Testis (tissue), 3 donors: Measurements from ENCODE around the gene GCHFR. TPM values are rescaled to one million over a fixed set of nuclear protein-coding genes. Genes with fewer than 3 reads are reported as not detected.
A peak's percentile ranks its signal among the peaks of the same experiment; 100 is the strongest.

Experiments used
- DNase-seq: peaks from one replicate; pipeline ENCODE4 v3.0.0-alpha.2; 2019
- H3K27ac ChIP-seq, 2 donors: fragments of 200-600 bp; sonication (generic); one replicate each; pipeline ENCODE4 v1.5.1; 2019
- H3K27me3 ChIP-seq: fragments of 200-600 bp; sonication (generic); one replicate; pipeline ENCODE4 v1.5.1; 2019
- H3K36me3 ChIP-seq: fragments of 200-600 bp; sonication (generic); one replicate; pipeline ENCODE4 v1.5.1; 2017; ENCODE audit warnings: low read depth; ENCODE audit errors: missing control alignments
- H3K4me1 ChIP-seq: fragments of 200-600 bp; sonication (generic); one replicate; pipeline ENCODE4 v1.5.1; 2019
- H3K4me3 ChIP-seq, 2 donors: fragments of 200-600 bp; sonication (generic); one replicate each; pipeline ENCODE4 v1.5.1; 2017 to 2019
- H3K9me3 ChIP-seq: fragments of 200-600 bp; sonication (generic); one replicate; pipeline ENCODE4 v1.5.1; 2017
- CTCF ChIP-seq, 3 experiments: fragments of 450-650 bp in 2 of 3; fragments of 200-600 bp in 1 of 3; sonication (generic) in 1 of 3; IDR thresholded peaks; one replicate each; pipeline ENCODE4 v1.5.1; 2016 to 2019; ENCODE audit warnings: antibody characterized with exemption in 3 of 3, mild to moderate bottlenecking in 2 of 3, moderate library complexity in 1 of 3
- POLR2A ChIP-seq: fragments of 450-650 bp; IDR thresholded peaks from one replicate; pipeline ENCODE4 v1.6.1; 2017; ENCODE audit warnings: antibody characterized with exemption, mild to moderate bottlenecking, moderate library complexity
- WGBS, 2 donors: methylation state at CpG; one replicate each; pipeline ENCODE4 v1.1.5; 2018; 5-methylcytosine and 5-hydroxymethylcytosine counted together
- intact Hi-C: fragments of 100-400 bp; cut with DNase I; formaldehyde crosslinking; loops from one replicate; pipeline ENCODE4 v1.15.1; 2023; ENCODE audit warnings: low total_unique reads
- polyA plus RNA-seq: library from polyadenylated mRNA; stranded (reverse); fragments of 350-450 nt; fragmentation: Illumina TruSeq; extraction: RNeasy Lipid Tissue Mini Kit (QIAGEN cat#74804); gene quantifications from one replicate; pipeline ENCODE4 v1.2.3, GENCODE V29; 2014; ENCODE audit warnings: low read depth, low replicate concordance; ENCODE audit not compliant: insufficient read depth
- total RNA-seq, 2 donors: library from RNA; depleted of rRNA; stranded (reverse); fragments of >200 nt; gene quantifications; one replicate each; pipeline ENCODE4 v1.2.3, GENCODE V29; 2016

GCHFR gene
- total and polyA plus RNA-seq, 3 donors from 2014 or later: 7.4 to 15.0 (median 8.5) TPM

- H3K27ac ChIP-seq: no peak overlapping the region
- no peaks in the 10 kb centered on the region for H3K9me3 ChIP-seq
- no peak for TF ChIP-seq POLR2A
- TF ChIP-seq CTCF (IDR thresholded peaks at IDR 0.05): no peak
- H3K36me3 ChIP-seq: no peaks in the 10 kb centered on the region
- intact Hi-C loops: no loop called here
- DNase-seq: no peak
- no peak overlapping the region for H3K4me3 ChIP-seq
- H3K4me1 ChIP-seq: no peaks in the 10 kb centered on the region
- H3K27me3 ChIP-seq: no peaks in the 10 kb centered on the region
- 80 to 85% methylated on average over 9 to 11 of the region's 11 CpGs for WGBS, 2 donors
These were observed 12.8 kb downstream of the GCHFR start for GRCh38 chr15:40776537-40777141.

DNA sequence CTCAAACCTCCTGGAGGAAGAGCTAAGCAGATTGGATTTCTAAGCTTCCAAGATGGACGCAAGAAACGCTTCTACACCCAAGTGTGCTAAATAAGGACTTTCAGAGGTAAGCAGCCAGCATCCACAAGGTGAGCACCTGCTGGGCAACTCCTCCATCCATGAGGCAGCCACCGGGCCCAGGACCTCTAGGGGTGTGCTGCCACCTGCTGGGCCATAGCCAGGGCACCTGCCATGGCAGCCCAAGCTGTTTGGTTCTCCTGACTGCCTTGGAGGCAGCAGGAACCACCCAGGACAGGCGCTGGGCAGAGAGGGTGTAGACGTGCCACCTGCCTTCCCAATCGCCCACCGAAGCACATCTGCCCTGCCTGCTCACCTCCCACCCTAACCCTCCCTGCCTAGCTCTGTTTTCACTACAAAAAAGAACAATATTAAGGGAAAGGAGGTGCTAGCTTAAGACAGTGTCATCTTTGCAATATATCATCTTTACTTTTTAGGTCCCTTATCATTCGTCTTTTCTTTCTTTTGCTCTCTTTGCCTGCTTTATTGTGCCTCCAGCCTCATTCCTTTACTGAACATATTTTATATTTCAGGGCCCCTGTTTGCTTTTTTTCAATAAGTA, 18.9 kb downstream of the GCHFR start:
- Histone ChIP-seq H3K27ac (no peak overlapping the region), H3K4me1 (no peaks in the 10 kb centered on the region), H3K36me3 (no peaks in the 10 kb centered on the region), H3K4me3 (no peak overlapping the region), H3K27me3 (no peaks in the 10 kb centered on the region), H3K9me3 (no peaks in the 10 kb centered on the region)
- TF ChIP-seq POLR2A (no peak), CTCF (IDR thresholded peaks at IDR 0.05) (peak in 1 of 3 experiments; percentile 31)
- WGBS, 2 donors: 63 to 74% methylated on average over 8 of the region's 8 CpGs
- intact Hi-C loops: no loop called here
- peak; percentile 53 for DNase-seq

- WGBS, 2 donors: 41 to 43% methylated on average over 3 of the region's 3 CpGs
These were observed 21.3 kb downstream of the GCHFR start for GRCh38 chr15:40785164-40785563.

DNA sequence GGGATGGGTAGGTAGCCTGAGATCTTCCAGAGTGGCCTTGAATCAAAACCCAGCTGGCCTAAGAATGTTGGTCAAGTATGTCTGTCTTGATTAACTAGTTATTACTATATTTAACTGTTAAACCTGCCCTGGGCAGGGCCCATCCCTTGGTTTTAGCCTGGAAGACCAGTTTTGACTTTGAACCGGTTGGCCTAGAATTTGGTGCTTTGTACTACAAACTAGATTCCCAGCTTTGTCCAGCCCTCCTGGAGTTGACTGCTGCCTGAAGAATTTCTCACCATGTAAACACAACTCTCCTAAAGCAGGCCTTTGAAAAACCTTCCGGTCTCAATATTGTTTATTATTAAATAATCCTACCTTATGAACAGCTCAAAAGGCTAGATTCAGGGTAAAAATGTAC, 21.9 kb downstream of the GCHFR start:
- no peak overlapping the region for H3K27ac ChIP-seq

More at GRCh38 chr15:40785164-40785563, 21.3 kb downstream of the GCHFR start:
- H3K4me1 ChIP-seq: no peaks in the 10 kb centered on the region
- intact Hi-C loops: no loop called here
- no peaks in the 10 kb centered on the region for H3K9me3 ChIP-seq
- no peak for TF ChIP-seq CTCF (IDR thresholded peaks at IDR 0.05)
- TF ChIP-seq POLR2A: no peak
- H3K36me3 ChIP-seq: no peaks in the 10 kb centered on the region
- no peak overlapping the region for H3K4me3 ChIP-seq
- H3K27me3 ChIP-seq: no peaks in the 10 kb centered on the region
- no peak for DNase-seq
- no peak overlapping the region for H3K27ac ChIP-seq

More for the DNA sequence above, 21.9 kb downstream of the GCHFR start:
- no peak for TF ChIP-seq CTCF (IDR thresholded peaks at IDR 0.05)
- no peak for TF ChIP-seq POLR2A
- intact Hi-C loops: no loop called here
- no peaks in the 10 kb centered on the region for H3K36me3 ChIP-seq
- no peak for DNase-seq
- no peak overlapping the region for H3K4me3 ChIP-seq
- 83 to 94% methylated on average over 2 of the region's 2 CpGs for WGBS, 2 donors
- no peaks in the 10 kb centered on the region for H3K9me3 ChIP-seq
- H3K4me1 ChIP-seq: no peaks in the 10 kb centered on the region
- H3K27me3 ChIP-seq: no peaks in the 10 kb centered on the region
